ENCODE data around the gene CLEC5A. TPM values are rescaled to one million over a fixed set of nuclear protein-coding genes. Genes with fewer than 3 reads are reported as not detected.

Gene CLEC5A
- total and polyA plus RNA-seq, 9 of the 15 experiments (the other 6 are each of a cell fraction or from before 2014, with no cell fraction given), result not detected

- TF ChIP-seq, protein P1, sequence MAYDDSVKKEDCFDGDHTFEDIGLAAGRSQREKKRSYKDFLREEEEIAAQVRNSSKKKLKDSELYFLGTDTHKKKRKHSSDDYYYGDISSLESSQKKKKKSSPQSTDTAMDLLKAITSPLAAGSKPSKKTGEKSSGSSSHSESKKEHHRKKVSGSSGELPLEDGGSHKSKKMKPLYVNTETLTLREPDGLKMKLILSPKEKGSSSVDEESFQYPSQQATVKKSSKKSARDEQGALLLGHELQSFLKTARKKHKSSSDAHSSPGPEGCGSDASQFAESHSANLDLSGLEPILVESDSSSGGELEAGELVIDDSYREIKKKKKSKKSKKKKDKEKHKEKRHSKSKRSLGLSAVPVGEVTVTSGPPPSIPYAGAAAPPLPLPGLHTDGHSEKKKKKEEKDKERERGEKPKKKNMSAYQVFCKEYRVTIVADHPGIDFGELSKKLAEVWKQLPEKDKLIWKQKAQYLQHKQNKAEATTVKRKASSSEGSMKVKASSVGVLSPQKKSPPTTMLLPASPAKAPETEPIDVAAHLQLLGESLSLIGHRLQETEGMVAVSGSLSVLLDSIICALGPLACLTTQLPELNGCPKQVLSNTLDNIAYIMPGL (CRISPR knock-in tag; IDR thresholded peaks at IDR 0.05), result no peak
- TF ChIP-seq, protein P2, sequence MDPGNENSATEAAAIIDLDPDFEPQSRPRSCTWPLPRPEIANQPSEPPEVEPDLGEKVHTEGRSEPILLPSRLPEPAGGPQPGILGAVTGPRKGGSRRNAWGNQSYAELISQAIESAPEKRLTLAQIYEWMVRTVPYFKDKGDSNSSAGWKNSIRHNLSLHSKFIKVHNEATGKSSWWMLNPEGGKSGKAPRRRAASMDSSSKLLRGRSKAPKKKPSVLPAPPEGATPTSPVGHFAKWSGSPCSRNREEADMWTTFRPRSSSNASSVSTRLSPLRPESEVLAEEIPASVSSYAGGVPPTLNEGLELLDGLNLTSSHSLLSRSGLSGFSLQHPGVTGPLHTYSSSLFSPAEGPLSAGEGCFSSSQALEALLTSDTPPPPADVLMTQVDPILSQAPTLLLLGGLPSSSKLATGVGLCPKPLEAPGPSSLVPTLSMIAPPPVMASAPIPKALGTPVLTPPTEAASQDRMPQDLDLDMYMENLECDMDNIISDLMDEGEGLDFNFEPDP (CRISPR knock-in tag; IDR thresholded peaks at IDR 0.05), result no peak
- TF ChIP-seq ZFP30 (CRISPR knock-in tag; IDR thresholded peaks at IDR 0.05; ENCODE audit: borderline replicate concordance) (no peak), TCF3 (CRISPR knock-in tag; IDR thresholded peaks at IDR 0.05) (no peak), MNT (conservative IDR thresholded peaks at IDR 0.05) (no peak), ZNF57 (CRISPR knock-in tag; IDR thresholded peaks at IDR 0.05) (no peak), RBM15 (IDR thresholded peaks at IDR 0.05; ENCODE audit: insufficient read depth, low read length) (no peak), NFE2 (IDR thresholded peaks at IDR 0.05; ENCODE audit: low read depth) (no peak), ZNF507 (tag; conservative IDR thresholded peaks at IDR 0.05) (no peak)
Measured at GRCh38 chr7:141978351-141978750, 31.6 kb upstream of the CLEC5A start (continued).
